Suppressor macrophage (primary cell): Measurements from ENCODE around the gene MCF2L.

ENCODE experiments used
- DNase-seq, 4 experiments: peaks; one replicate each; pipeline ENCODE4 v3.0.0-alpha.2; 2020 to 2022

Gene MCF2L

DNA sequence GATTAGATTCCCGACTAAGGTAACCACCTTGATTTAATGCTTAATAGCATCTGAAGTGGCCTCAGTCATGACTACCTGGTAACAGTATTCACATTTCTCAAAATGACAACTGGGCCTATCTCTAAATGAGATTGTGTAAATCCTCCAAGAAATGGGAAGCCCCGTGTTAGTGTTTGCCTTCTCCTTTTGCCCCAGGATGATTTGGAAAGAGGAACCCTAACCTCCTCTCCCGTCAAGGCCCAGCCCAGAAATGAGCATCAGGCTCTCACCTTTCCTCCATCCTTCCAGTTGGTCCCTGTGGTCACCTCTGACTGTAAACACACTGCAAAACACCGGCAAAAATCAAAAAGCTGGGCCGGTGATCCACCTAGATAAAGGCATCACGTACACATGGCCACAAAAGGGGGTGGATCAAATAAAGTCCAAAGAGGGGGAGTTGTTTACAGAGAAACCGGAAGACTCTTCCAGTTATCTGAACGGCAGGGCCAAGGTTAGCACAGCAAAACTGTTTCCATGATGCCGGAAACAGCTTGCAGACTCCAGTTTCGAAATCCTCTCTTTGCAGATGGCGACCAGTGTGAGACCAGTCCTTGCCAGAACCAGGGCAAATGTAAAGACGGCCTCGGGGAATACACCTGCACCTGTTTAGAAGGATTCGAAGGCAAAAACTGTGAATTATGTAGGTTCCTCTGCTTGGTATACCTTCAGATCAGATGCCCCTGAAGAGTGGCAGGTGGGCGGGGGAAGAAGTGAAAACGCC is 170.0 kb downstream of the MCF2L start:
- peak in 3 of 4 experiments; percentile 16 to 41 (median 32) for DNase-seq

DNA sequence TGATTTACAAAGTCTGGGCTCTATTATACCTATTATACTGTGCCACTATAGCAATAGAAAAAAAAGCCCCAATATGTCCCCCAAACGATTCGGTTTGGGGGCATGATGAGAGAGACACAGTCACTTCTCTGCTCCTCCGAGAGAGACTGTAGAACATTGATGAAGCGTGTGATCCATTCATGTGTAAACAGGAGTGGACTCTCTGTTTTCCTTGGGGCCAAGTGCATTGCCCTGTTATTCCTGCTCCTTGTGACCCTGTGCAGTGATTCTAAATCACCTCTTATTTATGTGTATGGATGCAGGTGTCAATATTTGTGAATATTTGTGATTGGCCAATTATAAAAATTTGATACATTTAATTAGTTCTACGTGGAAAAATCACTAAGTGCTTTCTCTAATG is 170.6 kb downstream of the MCF2L start:
- no peak for DNase-seq

DNA sequence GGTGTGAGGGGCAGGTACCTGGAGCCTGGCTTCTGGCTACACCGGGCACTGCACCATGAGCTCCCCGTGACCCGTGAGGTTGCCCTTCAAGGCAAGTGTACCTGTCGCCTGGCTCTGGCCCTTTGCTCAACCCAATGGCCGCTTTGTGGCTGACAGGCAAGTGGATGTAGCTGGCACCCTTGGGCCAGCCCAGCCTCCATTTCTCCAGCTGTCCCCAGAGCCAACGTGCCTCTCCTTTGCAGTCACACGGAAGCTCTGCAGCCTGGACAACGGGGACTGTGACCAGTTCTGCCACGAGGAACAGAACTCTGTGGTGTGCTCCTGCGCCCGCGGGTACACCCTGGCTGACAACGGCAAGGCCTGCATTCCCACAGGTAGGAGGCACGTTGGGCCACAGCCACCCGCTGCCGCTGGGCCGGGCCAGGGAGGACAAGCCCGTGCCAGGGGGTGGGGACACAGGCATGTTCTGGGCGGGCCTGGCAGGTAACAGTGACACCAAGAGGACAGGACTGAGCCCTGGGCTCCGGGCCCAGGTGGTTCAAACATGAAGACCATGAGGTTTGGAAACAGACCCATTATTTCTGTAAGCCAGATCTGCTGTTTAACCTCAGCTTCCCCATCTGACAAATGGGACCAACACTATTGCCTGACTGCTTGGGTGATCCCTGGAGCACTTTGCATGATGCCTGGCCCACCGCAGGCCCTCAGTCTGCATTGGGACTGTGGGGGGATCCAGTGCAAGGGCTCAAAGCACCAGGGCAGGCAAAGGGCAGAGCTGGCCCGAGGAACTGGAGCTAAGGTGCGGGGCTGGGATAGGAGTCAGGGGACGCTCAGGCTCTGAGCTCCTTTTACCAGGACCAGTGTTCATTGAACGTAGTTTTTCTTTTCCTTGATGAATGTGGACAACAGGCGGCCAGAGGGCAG is 171.9 kb downstream of the MCF2L start:
- no peak for DNase-seq

DNA sequence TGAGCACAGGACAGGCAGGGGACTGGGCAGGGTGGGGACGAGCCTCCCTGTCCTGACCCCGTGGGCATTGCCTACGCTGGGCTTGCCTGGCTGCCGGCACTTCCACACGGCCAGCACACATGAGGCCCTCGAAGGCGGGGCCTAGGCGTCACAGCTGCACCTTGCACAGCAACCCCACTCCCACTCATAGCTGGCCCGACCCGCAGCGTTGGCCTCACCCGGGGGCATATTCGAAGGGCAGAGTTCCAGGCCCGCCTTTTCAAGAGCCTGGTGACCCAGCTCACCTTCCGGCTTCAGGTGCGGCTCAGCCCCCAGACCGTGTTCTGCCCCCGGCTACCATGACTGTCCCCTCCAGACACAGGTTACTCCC is 172.6 kb downstream of the MCF2L start:
- DNase-seq = no peak

DNA sequence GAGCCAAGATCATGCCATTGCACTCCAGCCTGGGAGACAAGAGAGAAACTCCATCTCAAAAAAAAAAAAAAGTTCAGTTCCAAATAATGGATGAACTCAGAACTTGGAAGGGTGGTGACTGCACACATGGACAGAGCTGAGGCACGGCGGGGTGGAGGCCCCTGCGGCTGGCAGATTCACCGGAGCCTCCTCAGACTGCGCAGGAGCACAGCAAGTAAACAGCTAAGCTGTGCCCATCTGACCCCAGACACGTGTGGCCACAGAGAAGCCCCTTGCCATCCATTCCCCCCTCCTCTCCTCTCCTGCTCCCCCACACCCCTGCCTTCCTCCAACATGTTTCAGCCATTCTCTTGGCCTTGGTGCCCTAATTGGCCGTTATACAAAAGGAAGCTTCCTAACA is 173.9 kb downstream of the MCF2L start:
- DNase-seq = no peak

DNA sequence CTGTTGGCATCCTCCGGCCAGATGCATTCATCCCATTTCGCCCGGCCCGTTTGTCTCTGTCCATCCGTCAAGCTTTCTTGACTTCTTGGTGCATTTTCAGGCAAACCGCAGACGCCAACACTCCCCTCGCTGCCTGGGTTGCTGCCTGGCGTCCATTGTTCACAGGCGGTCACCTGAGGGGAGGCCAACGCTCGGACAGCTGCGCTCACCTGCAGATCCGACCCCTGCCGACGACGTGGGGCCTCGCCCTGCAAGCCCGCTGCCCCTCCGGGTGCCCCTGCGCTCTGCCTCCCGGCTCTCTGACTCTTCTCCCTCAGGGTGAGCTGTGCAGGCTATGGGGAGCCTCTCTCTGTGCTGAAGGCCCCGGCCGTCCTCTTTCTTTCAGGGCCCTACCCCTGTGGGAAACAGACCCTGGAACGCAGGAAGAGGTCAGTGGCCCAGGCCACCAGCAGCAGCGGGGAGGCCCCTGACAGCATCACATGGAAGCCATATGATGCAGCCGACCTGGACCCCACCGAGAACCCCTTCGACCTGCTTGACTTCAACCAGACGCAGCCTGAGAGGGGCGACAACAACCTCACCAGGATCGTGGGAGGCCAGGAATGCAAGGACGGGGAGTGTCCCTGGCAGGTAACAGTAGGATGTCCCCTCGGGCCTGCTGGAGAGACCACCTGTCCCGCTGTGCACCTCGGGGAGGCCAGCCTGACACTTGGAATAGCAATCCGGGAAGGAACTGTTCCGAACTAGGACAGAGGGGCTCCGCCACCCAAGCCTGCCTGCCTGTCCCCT is 174.6 kb downstream of the MCF2L start:
- DNase-seq = no peak

DNA sequence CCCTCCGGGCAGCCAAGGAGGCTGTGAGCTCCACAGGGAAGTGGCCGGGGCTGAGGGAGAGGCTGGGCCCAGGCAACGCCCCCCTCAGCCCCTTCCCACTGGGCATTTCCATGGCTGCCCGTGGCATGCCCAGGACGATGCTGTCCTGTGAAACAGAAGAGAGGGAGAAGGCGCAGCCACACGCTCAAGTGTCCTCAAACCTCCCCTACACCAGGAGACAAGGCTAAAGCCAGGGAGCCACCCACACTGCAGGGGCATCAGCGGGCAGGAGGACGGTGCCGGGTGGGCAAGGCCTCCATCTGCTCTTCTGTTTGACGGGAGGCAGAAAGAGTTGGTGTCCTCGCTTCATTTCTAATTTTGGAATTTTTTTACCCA is 175.2 kb downstream of the MCF2L start:
- no peak for DNase-seq

DNA sequence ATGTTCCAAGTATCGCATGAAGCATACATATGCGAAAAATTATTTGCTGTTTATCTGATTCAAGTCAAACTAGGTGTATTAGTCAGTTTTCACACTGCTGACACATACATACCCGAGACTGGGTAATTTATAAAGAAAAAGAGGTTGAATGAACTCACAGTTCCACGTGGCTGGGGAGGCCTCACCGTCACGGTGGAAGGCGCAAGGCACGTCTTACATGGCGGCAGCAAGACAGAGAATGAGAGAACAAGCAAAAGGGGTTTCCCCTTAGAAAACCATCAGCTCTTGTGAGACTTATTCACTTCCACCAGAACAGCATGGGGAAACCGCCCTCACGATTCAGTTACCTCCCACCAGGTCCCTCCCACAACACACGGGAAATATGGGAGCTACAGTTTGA is 176.5 kb downstream of the MCF2L start:
- DNase-seq = no peak

DNA sequence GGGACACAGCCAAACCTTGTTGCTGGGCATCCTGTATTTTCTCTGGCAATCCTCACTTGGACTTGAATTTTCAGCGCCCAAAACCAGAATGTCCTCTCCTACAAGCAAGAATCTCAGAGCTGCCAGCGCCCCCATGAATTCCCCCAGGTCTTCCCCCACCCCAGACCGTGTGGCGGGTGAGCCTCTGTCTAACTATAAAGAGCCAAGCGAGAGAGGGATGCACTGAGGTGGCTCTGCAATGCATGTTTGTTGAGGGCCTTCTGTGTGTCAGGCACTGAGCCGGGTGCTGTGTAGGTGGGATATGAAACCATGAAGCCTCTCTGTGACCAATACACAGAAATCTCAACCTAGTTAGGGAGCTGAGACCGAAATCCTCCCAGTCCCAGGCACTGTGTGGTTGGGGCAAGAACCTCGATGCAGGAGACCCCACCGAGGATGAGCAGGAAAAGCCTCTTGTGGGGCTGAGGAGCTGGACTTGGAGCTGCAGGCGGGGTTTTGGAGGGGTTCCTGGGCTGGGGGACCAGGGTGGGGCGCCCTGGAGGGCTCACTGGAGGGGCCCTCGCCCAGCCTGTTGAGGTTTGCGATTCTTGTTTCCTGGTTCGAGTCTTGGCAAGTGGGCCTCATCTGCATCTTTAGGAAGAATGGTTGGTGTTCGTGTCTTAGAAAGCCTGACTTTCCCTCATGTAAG is 177.0 kb downstream of the MCF2L start:
- no peak for DNase-seq

DNA sequence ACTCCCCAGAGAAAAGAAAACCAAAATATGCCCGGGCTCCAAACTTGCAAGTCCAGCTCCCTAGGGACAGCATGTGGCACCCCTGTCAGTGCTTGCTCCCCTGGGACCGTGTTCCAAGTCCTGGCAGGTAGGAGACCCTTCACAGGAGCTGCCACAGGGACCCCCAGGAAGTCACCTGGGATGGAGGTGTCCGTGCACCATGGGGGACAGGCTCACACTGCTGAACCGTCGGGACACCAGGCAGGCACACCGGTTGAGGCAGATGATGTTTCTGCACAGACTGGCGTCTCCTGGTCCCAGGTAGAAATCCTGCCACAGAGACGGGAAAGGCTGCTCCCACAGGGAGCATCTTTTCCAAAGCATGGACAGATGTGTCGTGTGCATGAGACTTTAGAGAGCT is 177.7 kb downstream of the MCF2L start:
- DNase-seq = no peak

DNA sequence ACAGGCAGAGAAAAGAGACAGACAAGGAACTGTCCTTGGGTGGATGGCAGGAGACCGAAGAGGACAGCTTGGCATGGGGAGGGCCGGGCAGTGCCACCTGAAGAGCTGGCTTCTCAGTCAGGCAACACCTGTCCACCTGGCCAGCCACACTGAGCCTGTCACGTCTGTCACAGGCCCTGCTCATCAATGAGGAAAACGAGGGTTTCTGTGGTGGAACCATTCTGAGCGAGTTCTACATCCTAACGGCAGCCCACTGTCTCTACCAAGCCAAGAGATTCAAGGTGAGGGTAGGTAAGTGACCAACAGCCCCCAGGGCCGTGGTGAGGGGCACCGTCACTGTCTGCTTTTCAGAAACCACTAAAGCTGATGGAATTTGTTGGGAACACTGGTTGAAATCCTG is 178.2 kb downstream of the MCF2L start:
- no peak for DNase-seq

DNA sequence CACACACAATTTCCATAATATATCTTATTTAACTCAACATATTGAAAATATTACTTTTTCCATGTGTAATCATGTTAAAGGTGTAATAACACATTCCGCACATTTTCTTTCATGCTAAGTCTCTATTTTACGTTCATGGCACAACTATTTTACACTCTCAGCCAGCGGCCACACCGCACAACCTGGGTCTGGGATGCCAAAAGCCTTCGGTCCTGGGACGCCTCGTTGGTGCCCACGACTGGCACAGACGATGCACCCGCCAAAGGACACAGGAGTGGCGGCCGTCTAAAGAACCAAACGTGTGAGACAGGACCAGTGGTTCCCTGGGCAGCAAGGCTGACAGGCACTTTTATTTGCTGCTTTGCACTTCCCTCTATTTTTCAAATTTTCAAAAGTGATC is 179.4 kb downstream of the MCF2L start:
- no peak for DNase-seq

DNA sequence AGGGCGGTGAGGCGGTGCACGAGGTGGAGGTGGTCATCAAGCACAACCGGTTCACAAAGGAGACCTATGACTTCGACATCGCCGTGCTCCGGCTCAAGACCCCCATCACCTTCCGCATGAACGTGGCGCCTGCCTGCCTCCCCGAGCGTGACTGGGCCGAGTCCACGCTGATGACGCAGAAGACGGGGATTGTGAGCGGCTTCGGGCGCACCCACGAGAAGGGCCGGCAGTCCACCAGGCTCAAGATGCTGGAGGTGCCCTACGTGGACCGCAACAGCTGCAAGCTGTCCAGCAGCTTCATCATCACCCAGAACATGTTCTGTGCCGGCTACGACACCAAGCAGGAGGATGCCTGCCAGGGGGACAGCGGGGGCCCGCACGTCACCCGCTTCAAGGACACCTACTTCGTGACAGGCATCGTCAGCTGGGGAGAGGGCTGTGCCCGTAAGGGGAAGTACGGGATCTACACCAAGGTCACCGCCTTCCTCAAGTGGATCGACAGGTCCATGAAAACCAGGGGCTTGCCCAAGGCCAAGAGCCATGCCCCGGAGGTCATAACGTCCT is 180.0 kb downstream of the MCF2L start:
- no peak for DNase-seq
